Measurements from ENCODE around the gene CFAP58.

Gene CFAP58

GRCh38 chr10:104353325-104354048 is at the start of gene CFAP58:
Gene CFAP58, plus strand, starts transcription at chr10:104353833. Its CDS starts 65 bp downstream, at chr10:104353898.
- peak; percentile 81 to 89 (median 82) for DNase-seq (ENCODE audit: low read depth in 3 of 3)

GRCh38 chr10:104304356-104304745 is 49.3 kb upstream of the CFAP58 start:
- DNase-seq (ENCODE audit: low read depth in 3 of 3): no peak

GRCh38 chr10:104304927-104305326 is 48.7 kb upstream of the CFAP58 start:
- no peak for DNase-seq (ENCODE audit: low read depth in 3 of 3)

GRCh38 chr10:104306897-104307296 is 46.7 kb upstream of the CFAP58 start:
- no peak for DNase-seq (ENCODE audit: low read depth in 3 of 3)

- DNase-seq (ENCODE audit: low read depth in 3 of 3): no peak
These were observed 45.8 kb upstream of the CFAP58 start for GRCh38 chr10:104307576-104308438.

- DNase-seq (ENCODE audit: low read depth in 3 of 3): no peak
These were observed 45.2 kb upstream of the CFAP58 start for GRCh38 chr10:104308439-104308903.

- no peak for DNase-seq (ENCODE audit: low read depth in 3 of 3)
These were observed 43.4 kb upstream of the CFAP58 start for GRCh38 chr10:104309980-104310978.

- no peak for DNase-seq (ENCODE audit: low read depth in 3 of 3)
These were observed 42.4 kb upstream of the CFAP58 start for GRCh38 chr10:104311184-104311720.

- no peak for DNase-seq (ENCODE audit: low read depth in 3 of 3)
These were observed 38.8 kb upstream of the CFAP58 start for GRCh38 chr10:104314591-104315485.

- no peak for DNase-seq (ENCODE audit: low read depth in 3 of 3)
These were observed 38.1 kb upstream of the CFAP58 start for GRCh38 chr10:104315486-104315921.

- no peak for DNase-seq (ENCODE audit: low read depth in 3 of 3)
These were observed 37.1 kb upstream of the CFAP58 start for GRCh38 chr10:104316321-104317099.

- DNase-seq (ENCODE audit: low read depth in 3 of 3): no peak
These were observed 36.3 kb upstream of the CFAP58 start for GRCh38 chr10:104317269-104317710.

- no peak for DNase-seq (ENCODE audit: low read depth in 3 of 3)
These were observed 35.8 kb upstream of the CFAP58 start for GRCh38 chr10:104317726-104318299.

- DNase-seq (ENCODE audit: low read depth in 3 of 3): no peak
These were observed 35.3 kb upstream of the CFAP58 start for GRCh38 chr10:104318326-104318725.

- DNase-seq (ENCODE audit: low read depth in 3 of 3): no peak
These were observed 34.6 kb upstream of the CFAP58 start for GRCh38 chr10:104318810-104319741.

GRCh38 chr10:104321226-104321625 is 32.4 kb upstream of the CFAP58 start:
- no peak for DNase-seq (ENCODE audit: low read depth in 3 of 3)

- no peak for DNase-seq (ENCODE audit: low read depth in 3 of 3)
These were observed 31.8 kb upstream of the CFAP58 start for GRCh38 chr10:104321725-104322415.

Measured in stimulated activated CD4-positive, alpha-beta T cell treated with anti-CD3 and anti-CD28 coated beads, TNF-alpha, amount 100 ng/mL, for 24 hours (primary cell).